HG03520 (cell line): ENCODE data around the gene DDOST.
"Not testable (repeated sequence)": the region's sequence is repeated elsewhere in the genome, so short reads cannot be mapped to it uniquely, and the experiment has no call there.

Experiments
- ATAC-seq: cut with Tn5 transposase; IDR thresholded peaks from one replicate; pipeline ENCODE4 v1.9.1; 2021; ENCODE audit warnings: mild to moderate bottlenecking, moderate library complexity; ENCODE audit not compliant: unreplicated experiment

The DDOST gene

DNA sequence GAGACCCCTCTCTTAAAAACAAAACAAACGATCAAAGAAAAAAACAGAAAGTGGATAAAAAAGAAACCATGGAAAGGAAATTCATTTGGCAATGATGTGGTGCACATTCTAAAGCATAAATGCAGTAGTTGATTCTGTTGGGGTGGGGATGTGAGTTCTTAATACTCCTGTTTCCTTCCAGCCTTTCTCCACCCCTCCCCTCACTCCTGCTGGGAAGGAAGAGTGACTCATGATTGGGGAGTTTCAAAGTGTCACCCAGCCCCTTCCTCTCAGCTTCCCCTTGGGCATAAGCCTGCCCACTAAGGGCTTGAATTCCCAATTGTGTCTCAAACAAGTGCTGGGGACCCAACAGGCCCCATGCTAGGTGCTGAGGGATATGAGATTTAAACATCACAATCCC is 34.6 kb downstream of the DDOST start:
- no peak for ATAC-seq

DNA sequence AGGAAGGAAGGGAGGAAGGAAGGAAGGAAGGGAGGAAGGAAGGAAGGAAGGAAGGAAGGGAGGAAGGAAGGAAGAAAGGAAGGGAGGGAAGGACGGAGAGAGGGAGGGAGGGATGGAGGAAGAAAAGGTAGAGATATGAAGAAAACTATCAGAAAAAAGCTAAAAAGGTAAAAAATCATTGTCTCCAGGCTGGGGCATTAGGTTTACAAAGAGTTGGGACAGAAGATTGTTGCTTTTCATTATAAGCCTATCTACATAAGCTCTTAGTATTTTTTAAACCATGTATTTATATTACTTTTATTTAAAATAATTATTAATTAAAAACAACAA is 35.1 kb downstream of the DDOST start:
- no peak for ATAC-seq

DNA sequence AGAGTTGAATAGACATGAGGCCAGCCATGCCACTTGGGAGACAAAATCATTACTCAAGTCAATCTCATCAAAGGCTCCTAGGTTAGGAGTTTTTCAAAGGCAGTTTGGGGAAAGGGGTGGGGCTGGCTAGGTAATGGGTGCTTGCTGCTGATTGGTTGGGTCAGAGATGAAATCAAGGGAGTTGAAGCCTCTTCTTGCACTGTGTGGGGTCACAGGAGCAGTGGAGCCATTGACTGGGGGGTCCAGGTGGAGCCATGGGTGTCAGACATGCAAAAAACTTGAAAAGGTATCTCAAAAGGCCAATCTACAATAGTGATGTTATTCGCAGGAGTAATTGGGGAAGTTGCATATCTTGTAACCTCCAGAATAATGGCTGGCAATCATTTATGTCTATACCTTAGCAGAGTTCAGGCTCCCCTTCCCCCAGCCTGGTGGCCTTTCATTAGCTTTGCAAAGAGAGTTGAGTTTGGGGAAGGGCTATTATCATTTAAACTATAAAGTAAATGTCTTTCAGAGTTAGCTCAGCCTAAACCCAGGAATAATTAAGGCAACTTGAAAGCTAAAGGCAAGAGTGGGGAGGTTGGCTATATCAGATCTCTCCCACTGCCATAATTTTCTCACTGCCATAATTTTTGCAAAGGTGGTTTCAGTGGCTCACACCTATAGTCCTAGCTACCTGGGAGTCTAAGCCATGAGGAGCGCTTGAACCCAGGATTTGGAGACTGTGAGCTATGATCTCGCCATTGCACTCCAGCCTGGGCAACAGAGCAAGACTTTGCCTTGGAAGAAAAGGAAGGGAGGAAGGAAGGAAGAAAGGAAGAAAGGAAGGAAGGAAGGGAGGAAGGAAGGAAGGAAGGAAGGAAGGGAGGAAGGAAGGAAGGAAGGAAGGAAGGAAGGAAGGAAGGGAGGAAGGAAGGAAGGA is 35.7 kb downstream of the DDOST start:
- no peak for ATAC-seq

DNA sequence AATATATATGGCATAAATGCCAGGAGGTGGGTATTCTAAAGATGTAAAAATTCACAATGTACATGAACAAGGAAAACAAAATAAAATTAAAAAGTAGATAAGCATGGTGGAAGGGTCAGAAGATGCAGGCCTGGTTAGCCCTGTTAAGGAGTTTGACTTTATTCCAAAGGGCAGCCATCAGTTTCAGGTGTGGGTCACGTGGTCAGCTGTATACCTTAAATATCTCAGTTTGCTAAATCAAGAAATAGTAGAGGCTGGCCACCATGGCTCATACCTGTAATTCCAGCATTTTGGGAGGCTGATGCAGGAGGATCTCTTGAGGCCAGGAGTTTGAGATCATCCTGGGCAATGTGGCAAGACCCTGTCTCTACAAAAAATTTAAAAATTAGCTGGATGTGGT is 36.5 kb downstream of the DDOST start:
- no peak for ATAC-seq

DNA sequence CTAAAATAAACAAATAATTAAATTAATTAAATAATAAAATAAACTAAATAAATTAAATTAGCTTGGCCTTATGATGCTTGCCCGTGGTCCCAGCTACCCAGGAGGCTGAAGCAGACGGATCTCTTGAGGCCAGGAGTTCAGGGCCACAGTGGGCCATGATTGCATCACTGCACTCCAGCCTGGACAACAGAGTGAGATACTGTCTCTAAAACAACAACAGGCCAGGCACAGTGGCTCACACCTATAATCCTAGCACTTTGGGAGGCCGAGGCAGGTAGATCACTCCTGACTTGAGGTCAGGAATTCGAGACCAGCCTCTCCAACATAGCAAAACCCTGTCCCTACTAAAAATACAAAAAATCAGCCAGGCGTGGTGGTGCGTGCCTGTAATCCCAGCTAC is 40.2 kb downstream of the DDOST start:
- ATAC-seq, result no peak

DNA sequence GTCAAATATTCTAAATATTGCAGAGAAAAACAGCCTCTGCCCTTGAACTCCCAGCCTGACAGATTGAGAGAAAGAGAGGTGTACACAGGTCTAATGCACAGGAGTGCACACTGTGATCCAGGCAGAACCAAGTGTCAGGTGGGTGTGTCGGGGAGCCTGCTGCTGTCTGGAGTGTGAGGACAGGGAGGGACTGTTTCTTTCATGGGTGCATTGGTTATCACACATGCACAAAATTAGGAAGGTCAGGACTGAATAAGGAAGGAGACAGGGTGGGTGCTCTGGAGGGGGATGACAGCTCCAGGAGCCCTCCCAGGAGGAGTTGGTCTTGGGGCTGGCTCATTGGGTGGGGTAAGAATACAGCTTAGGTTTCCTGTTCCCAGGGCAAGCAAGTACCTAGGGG is 41.2 kb downstream of the DDOST start:
- ATAC-seq, result no peak

DNA sequence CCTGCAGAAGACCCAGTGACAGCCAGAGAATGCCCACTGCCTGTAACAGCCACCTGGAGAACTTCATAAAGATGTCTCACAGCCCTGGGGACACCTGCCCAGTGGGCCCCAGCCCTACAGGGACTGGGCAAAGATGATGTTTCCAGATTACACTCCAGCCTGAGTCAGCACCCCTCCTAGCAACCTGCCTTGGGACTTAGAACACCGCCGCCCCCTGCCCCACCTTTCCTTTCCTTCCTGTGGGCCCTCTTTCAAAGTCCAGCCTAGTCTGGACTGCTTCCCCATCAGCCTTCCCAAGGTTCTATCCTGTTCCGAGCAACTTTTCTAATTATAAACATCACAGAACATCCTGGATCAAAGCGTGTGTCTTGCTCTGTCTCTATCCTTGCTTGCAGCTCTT is 42.6 kb downstream of the DDOST start:
- ATAC-seq, result no peak

DNA sequence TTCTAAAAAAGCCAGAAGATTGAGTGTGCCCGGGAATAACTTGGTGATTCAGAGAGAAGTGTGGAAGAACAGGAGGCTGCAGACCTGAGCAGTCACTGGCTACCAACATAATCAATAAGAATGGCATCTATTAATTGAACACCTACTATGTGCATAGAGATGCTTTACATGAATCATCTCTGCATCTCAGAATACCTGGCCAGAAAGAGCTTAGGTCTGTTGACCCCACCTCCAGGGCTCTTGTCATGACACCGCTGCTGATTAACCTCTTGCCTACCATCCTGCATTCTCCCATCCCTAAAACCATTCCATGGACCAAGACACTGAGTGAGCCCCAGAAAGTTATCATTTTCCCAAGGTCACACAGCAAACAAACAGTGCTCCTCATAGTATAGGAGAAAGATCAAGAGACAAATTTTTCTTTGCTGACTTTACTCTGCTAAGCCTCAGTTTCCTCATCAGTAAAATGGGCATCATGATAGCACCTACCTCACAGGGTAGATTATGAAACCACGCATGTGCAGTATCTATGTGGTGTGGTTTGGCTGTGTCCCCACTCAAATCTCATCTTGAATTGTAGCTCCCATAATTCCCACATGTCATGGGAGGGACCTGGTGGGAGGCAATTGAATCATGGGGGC is 44.2 kb downstream of the DDOST start:
- ATAC-seq, result no peak

DNA sequence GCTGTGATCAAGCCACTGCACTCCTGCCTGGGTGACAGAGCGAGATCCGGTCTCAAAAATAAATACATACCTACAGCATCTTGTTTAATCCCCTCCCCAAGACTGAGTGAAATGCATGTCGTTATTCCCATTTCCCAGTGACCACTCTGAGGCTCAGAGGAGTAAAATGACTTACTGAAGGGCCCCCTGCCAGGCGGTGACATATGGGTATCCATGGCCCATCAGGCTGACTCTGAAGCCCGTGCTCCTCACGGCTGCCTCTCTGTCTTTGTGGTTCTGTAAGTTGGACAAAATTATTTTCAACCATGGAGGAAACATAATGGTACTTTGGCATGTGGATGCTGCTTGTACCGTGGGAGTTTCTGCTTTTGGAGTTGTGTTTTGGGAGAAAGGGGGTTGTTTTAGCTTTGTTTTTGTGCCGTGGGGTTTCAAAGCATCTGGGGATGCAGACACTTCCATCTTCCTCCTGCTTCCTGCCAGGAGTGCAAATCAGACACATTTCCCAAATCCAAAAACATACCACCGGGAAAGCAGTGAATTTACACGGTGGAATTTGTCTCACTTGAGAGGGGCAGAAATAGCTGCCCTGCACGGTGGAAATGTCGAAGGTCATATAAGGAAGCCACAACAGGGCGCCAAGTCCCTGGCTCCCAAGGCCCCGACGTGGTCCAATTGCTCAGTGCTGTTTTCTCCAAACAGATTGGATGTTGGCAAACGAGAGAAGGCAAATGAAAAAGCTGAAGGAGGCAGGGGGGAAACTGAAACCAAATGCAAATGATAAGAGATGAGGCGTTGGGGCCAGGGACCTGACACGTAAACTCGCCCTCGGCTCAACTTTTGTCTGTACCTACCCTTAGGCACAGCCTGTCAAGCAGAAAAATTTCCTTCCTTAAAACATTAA is 45.0 kb downstream of the DDOST start:
- ATAC-seq, result no peak

DNA sequence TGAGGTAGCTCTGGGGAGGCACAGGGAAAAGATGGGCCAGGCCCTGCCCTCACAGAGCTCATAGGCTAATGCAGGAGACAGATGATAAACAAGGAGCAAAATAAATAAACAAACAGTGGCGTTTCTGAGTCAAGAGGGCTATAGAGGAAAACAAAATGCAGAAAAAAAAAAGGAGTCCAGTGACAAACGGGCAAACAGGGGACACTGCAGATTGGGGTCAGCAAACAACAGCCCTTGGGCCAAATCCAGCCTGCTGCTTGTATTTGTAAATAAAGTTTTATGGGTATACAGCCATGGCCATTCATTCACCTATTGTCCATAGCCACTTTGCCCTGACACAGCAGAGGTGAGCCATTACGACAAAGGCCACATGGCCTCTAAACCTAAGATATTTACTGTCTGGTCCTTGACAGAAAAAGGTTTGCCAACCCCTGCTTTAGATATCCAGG is 47.0 kb downstream of the DDOST start:
- ATAC-seq, result no peak

DNA sequence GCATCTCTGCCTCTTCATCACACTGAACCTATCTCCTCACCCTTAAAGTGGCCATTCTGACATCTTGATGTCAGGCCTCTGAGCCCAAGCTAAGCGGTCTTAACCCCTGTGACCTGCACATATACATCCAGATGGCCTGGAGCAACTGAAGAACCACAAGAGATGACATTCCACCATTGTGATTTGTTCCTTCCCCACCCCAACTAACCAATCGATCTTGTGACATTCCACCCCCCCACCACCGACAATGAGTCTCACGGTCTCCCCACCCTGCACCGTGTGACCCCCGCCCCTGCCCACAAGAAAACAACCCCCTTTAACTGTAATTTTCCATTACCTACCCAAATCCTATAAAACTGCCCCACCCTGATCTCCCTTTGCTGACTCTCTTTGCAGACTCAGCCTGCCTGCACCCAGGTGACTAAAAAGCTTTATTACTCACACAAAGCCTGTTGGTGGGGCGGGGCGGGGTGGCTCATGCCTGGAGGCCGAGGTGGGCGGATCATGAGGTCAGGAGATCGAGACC is 48.9 kb downstream of the DDOST start:
- ATAC-seq, result no peak

DNA sequence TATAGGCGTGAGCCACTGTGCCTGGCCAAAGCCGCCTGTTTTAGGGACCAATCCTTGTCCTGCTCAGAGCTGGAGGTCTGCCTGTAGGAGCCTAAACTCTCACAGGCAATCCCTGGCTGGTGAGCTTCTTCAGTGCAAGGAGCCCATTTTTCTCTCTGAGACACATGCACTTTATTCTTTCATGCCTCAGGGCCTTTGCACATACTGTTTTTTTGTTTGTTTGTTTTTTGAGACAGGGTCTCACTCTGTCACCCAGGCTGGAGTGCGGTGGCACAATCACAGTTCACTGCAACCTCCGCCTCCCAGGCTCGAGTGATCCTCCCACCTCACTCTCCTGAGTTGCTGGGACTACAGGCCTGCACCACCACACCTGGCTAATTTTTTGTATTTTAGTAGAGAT is 49.5 kb downstream of the DDOST start:
- ATAC-seq, result no peak

DNA sequence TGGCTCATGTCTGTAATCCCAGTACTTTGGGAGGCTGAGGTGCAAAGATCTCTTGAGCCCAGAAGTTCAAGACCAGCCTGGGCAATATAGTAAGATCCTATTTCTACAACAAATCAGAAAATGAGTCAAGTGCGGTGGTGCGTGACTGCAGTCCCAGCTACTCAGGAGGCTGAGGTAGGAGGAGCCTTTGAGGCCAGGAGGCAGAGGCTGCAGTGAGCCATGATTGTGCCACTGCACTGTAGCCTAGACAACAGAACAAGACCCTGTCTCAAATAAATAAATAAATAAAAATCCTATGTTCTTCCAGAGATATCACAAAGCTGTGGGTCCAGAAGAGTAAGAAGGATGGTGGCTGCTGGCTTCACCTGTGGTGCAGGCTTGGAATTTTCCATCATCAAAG is 50.2 kb downstream of the DDOST start:
- no peak for ATAC-seq

DNA sequence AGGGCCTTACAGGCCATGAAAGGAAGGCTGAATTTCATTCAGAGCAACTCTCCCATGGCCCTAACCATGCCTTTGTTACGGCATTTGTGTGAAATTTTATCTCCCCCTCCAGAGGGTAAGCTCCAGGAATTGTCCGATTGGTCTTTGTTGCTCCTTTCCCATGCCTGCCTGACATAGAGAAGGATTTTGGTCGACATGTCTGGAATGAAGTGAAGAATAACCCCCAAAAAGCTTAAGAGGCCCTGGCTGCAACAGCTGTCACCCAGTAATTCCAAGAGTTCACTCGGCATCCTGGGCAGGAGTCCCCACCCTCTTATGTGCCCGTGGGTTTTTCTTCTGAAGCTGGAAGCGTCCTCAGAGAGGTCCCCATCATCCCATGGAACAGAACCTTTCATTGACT is 51.6 kb downstream of the DDOST start:
- no peak for ATAC-seq

DNA sequence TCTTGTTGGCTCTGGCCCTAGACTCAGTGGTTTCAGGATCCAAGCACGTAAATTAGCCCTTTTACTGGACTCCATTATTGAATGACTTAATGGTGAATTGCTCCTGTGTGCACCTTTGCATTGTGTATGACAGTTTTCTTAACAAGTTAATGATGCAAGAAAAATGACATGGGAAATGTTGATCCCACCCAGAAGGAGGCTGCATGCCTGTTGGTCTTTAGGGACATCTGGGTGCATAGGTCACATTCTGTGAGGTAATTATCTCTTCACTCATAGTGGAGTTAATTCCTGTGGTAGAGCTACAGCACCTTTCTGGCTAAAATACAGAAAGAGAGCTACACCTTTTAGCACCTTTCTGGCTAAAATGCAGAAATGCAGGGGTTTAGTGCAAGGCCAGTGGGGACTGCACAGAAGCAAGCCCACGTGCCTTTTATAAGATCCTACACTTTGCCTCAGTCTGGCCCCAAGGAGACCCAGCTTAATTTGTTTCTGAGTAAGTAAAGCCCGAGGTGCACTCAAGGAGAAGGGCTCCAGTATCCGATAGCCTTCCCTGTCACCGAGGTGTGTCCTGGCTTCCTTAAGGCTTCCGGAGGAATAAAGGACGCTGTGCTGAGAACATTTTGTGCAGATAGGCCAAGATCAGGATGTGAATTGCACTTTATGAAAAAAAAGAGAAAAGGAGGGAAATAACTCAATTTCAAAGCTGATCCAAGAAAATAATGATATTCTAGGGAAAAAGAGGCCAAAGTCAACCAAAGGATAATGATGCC is 54.2 kb downstream of the DDOST start:
- not testable (repeated sequence) for ATAC-seq

DNA sequence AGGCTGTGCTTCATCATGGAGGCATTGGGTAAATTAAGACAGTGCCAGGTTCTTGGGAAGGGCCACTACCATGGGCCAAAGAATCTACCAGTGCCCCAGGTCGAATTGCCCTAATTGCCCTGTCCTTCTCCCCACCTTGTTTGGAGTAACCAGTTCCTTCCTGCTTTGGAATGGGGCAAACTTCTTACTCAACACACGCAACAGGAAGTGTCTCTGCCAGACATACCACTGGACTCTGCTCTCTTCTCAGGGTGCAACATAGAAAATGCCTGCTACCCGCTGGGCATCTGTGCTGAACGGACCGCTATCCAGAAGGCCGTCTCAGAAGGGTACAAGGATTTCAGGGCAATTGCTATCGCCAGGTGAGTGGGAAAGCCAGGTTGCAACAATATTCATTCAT is 56.5 kb downstream of the DDOST start:
- no peak for ATAC-seq

DNA sequence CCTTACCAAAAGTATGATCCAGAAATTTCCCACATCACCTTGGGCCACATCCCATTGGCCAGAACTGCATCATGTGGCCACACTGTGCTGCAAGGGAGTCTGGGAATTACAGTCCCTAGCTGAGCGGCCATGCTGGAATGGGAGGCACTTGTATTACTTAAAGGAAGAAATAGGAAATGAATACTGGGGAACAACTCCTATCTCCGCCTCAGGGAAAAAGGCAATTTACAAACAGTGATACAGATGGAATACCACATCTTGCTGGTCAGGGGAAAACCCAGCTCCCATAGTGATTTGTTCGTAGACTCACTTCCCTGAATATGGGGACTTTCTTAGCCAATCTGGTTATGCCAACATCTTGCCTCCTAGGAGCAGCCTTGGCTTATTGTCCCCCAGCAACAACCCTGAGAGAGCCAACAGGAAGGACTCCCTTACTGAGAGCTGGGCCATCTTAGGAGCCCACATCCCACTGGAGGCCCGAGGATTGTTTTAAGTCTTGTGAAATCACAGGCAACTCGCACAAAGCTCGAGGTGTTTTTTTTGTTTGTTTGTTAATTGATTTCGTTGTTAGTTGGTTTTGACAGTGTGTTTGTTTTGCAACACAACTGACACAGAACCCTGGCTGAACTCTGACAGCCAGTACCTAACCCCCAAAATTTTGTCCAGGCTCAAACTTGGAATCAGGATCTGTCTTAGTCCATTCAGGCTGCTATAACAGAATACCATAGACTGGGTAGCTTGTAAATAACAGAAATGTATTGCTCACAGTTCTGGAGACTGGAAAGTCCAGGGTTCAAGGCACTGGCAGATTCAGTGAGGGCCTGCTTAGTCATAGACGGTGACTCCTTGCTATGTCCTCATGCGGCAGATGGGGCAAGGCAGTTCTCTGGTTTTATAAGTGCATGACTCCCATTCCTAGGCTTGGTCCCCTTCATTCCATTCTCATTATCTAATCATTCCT is 57.4 kb downstream of the DDOST start:
- ATAC-seq, result no peak

DNA sequence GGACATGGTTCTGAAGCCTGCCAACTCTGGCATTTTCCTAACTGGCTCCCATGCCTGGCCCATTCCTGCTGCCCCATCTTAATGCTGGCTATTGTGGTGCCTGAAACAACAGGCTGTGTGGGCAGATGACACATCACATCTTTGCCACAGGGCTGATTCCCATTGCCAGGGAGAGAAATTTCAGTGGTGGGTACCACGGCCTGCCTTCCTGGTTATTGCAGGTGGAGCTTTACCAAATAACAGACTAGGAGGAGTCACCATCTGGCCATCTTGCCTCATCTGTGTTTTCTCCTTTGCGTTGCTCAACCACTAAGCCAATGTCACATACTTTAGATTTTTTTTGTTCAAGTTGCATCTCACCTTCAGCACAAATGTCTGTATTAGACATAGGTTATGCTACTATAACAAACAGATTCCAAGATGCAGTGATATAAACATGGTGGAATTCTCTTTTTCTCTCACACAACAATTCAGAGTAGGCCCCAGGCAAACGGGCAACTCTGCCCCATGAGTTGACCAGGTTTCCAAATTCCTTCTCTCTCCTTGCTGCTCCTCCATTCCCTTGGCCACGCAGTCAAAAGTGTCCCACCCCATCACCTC is 58.2 kb downstream of the DDOST start:
- no peak for ATAC-seq
